SK-N-SH treated with all-trans-retinoic acid at 6 μM for 48 hours (cell line): ENCODE data around the gene MXRA8.

Experiments used
- ARNTL ChIP-seq: fragments of 450-650 bp; formaldehyde crosslinking; IDR thresholded peaks from 2 replicates; pipeline ENCODE4 v1.5.0; 2020; ENCODE audit warnings: low read depth, mild to moderate bottlenecking, moderate library complexity, borderline replicate concordance
- RARB ChIP-seq: fragments of 250-450 bp; sonication (Bioruptor Pico); IDR thresholded peaks from 2 replicates; pipeline ENCODE4 v1.8.0; 2021; ENCODE audit warnings: mild to moderate bottlenecking, moderate library complexity
- ZFP30 ChIP-seq: fragments of 450-650 bp; formaldehyde crosslinking; IDR thresholded peaks from 2 replicates; pipeline ENCODE4 v1.5.0; 2022; ENCODE audit warnings: mild to moderate bottlenecking, moderate library complexity
- ZNF565 ChIP-seq: fragments of 450-650 bp; formaldehyde crosslinking; conservative IDR thresholded peaks from 2 replicates; pipeline ENCODE4 v1.5.0; 2020; ENCODE audit warnings: low read depth, mild to moderate bottlenecking, moderate library complexity
- TF ChIP-seq, protein P1 (sequence below): fragments of 250-450 bp; sonication (Bioruptor Pico); IDR thresholded peaks from 2 replicates; pipeline ENCODE4 v1.8.0; 2020; ENCODE audit warnings: mild to moderate bottlenecking, moderate library complexity, borderline replicate concordance

DNA sequence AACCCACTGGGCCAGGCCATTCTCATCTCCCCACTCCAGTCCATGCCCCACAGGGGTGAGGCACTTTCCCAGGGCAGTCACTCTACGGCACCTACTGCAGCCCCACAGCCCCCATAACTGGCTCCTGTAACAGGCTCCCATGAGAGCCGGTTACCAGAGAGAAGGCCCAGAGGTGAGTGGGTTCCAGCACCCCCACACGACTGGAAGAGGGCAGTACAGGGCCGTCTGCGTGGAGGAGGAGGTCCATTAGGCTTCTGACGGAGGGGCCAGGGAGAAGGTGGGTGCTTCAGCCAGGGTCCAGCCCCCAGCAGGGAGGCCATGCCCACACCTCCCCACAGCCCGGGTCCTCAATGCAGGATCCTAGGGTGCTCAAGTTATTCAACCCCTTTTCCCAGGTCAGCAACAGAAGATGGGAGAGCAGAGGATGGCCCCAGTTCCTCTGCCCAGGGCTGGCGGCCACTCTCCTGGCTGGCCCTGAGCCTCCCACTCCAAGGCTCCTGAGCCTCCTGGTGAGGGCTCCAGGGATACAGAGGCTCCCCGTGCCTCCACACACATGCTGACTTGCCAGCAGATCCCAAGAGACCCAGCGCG lies 52.2 kb downstream of the MXRA8 start:
- TF ChIP-seq ZFP30 (CRISPR knock-in tag), result no peak
- TF ChIP-seq ZNF565 (CRISPR knock-in tag), result no peak
- TF ChIP-seq, protein P1, sequence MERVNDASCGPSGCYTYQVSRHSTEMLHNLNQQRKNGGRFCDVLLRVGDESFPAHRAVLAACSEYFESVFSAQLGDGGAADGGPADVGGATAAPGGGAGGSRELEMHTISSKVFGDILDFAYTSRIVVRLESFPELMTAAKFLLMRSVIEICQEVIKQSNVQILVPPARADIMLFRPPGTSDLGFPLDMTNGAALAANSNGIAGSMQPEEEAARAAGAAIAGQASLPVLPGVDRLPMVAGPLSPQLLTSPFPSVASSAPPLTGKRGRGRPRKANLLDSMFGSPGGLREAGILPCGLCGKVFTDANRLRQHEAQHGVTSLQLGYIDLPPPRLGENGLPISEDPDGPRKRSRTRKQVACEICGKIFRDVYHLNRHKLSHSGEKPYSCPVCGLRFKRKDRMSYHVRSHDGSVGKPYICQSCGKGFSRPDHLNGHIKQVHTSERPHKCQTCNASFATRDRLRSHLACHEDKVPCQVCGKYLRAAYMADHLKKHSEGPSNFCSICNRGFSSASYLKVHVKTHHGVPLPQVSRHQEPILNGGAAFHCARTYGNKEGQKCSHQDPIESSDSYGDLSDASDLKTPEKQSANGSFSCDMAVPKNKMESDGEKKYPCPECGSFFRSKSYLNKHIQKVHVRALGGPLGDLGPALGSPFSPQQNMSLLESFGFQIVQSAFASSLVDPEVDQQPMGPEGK, result no peak
- no peak for TF ChIP-seq ARNTL (CRISPR knock-in tag)
- TF ChIP-seq RARB, result no peak
